K562 (cell line): ENCODE results near the gene CAMK2G. TPM values are rescaled to one million over a fixed set of nuclear protein-coding genes. Genes with fewer than 3 reads are reported as not detected.

Source experiments
- ATAC-seq: fragments of 200-7000 bp; cut with Tn5 transposase; 3 replicates; pipeline ENCODE4 v1.9.1; 2020; ENCODE audit warnings: moderate library complexity
- BruUV-seq: library from RNA; stranded (reverse); fragments of 400-500 nt; replicated peaks from 2 replicates; lab custom pipeline; 2021; lab: Mats Ljungman, UMichigan
- CTCF ChIA-PET: fragments of 300-600 bp; formaldehyde crosslinking; extraction: SDS; loops from one replicate; lab custom pipeline; 2021; ENCODE audit warnings: low intra/inter-chr PET ratio; lab: Yijun Ruan, JAX
- POLR2A ChIA-PET: fragments of 300-600, 350-650 bp; sonication (Branson Sonifier 250); formaldehyde crosslinking; extraction: SDS; loops from one replicate; lab custom pipeline; 2021; ENCODE audit warnings: antibody characterized with exemption, inconsistent platforms; lab: Yijun Ruan, JAX
- DNase-seq, 4 experiments: peaks; one replicate each; pipeline versions ENCODE4 v3.0.0 to v3.0.0-alpha.2; 2011 to 2018; ENCODE audit warnings: low spot score in 3 of 4, mixed read lengths in 3 of 4; ENCODE audit errors: extremely low read depth in 1 of 4
- FAIRE-seq: peaks from 2 replicates; lab custom pipeline; 2011; peaks lifted over from hg19 to GRCh38; lab: Jason Lieb, UNC
- H2AFZ ChIP-seq: 2 replicates; pipeline ENCODE4 v1.6.0; 2011; ENCODE audit warnings: low read depth, low read length, control low read depth, inconsistent platforms
- H3K27ac ChIP-seq: fragments of 200-600 bp; 3 replicates; pipeline ENCODE4 v1.8.0; 2011; ENCODE audit warnings: low read depth, mild to moderate bottlenecking, control low read depth, inconsistent platforms, low read length, moderate library complexity, mixed read lengths; ENCODE audit errors: extremely low read depth
- H3K27me3 ChIP-seq, 2 experiments: fragments of 300-600 bp in 1 of 2; 2 replicates in 1 of 2; 3 replicates in 1 of 2; pipeline versions ENCODE4 v1.6.0 to v1.8.0; 2011; ENCODE audit warnings: inconsistent platforms in 2 of 2, low read length in 2 of 2, mild to moderate bottlenecking in 1 of 2, mixed read lengths in 1 of 2, moderate library complexity in 1 of 2; ENCODE audit not compliant: control insufficient read depth in 2 of 2, insufficient read depth in 2 of 2
- H3K36me3 ChIP-seq: fragments of 300-600 bp; 3 replicates; pipeline ENCODE4 v1.8.0; 2011; ENCODE audit warnings: mild to moderate bottlenecking, low read length, inconsistent platforms; ENCODE audit not compliant: control insufficient read depth, insufficient read depth
- H3K4me1 ChIP-seq, 2 experiments: fragments of 200-600 bp in 1 of 2; replicated peaks in 1 of 2; 2 replicates in 1 of 2; 3 replicates in 1 of 2; pipeline versions ENCODE4 v1.5.1 to v1.8.0; 2011; ENCODE audit warnings: inconsistent platforms in 2 of 2, low read length in 2 of 2, mild to moderate bottlenecking in 1 of 2, mixed read lengths in 1 of 2, moderate library complexity in 1 of 2; ENCODE audit not compliant: control insufficient read depth in 2 of 2, insufficient read depth in 2 of 2
- H3K4me2 ChIP-seq: 2 replicates; pipeline ENCODE4 v1.6.1; 2011; ENCODE audit warnings: low read length, control low read depth, inconsistent platforms, mixed read lengths; ENCODE audit not compliant: insufficient read depth
- H3K4me3 ChIP-seq: fragments of 200-600 bp; sonication (generic), shearing (Covaris generic); 2 replicates; pipeline ENCODE4 v1.5.1; 2016; ENCODE audit warnings: control low read depth, inconsistent platforms
- H3K79me2 ChIP-seq: fragments of 200-600 bp; 3 replicates; pipeline ENCODE4 v1.8.0; 2011; ENCODE audit warnings: low read length, inconsistent platforms; ENCODE audit not compliant: control insufficient read depth, insufficient read depth
- H3K9ac ChIP-seq, 2 experiments: 2 replicates each; pipeline versions ENCODE4 v1.6.0 to v1.6.1; 2011; ENCODE audit warnings: low read depth in 2 of 2, low read length in 2 of 2, control low read depth in 1 of 2, inconsistent platforms in 1 of 2, mild to moderate bottlenecking in 1 of 2, mixed read lengths in 1 of 2; ENCODE audit not compliant: insufficient read depth in 1 of 2
- H3K9me1 ChIP-seq: one replicate; pipeline ENCODE4 v1.6.0; 2011; ENCODE audit warnings: inconsistent platforms, mild to moderate bottlenecking, low read length, moderate library complexity; ENCODE audit not compliant: control insufficient read depth, insufficient read depth
- H3K9me3 ChIP-seq: replicated peaks from 2 replicates; pipeline ENCODE4 v1.5.1; 2011; ENCODE audit warnings: low read depth, low read length, inconsistent platforms; ENCODE audit not compliant: control insufficient read depth, insufficient read depth
- H4K20me1 ChIP-seq: replicated peaks from 2 replicates; pipeline ENCODE4 v1.6.1; 2011; ENCODE audit warnings: low read length, inconsistent platforms, mixed read lengths; ENCODE audit not compliant: control insufficient read depth, insufficient read depth
- CBFB ChIP-seq: sonication (generic); formaldehyde crosslinking; IDR thresholded peaks from 2 replicates; pipeline ENCODE4 v1.4.0; 2020; ENCODE audit warnings: mild to moderate bottlenecking, missing genetic modification reagents
- DDX20 ChIP-seq: fragments of 450-650 bp; IDR thresholded peaks from 2 replicates; pipeline ENCODE4 v1.6.1; 2016; ENCODE audit warnings: missing genetic modification characterization, low read depth, mild to moderate bottlenecking, missing compliant biosample characterization, moderate library complexity
- SRF ChIP-seq, 2 experiments: fragments of 250-450, 450-650 bp in 1 of 2; sonication (Bioruptor Pico) in 1 of 2; sonication (generic) in 1 of 2; formaldehyde crosslinking; IDR thresholded peaks; 2 replicates each; pipeline versions ENCODE4 v1.5.0 to v1.5.1; 2020 to 2022; ENCODE audit warnings: mild to moderate bottlenecking in 1 of 2, missing genetic modification reagents in 1 of 2
- STAT6 ChIP-seq: sonication (generic); formaldehyde crosslinking; IDR thresholded peaks from 2 replicates; pipeline ENCODE4 v1.8.1; 2023; ENCODE audit warnings: mild to moderate bottlenecking, missing genetic modification reagents
- ZNF830 ChIP-seq: fragments of 250-450 bp; sonication (Bioruptor Pico); IDR thresholded peaks from 2 replicates; pipeline ENCODE4 v1.5.0; 2021; ENCODE audit warnings: mild to moderate bottlenecking
- WGBS: fragments of 100-300 bp; shearing (Covaris generic); methylation state at CpG from one replicate; pipeline ENCODE4 v1.1.6; 2016; ENCODE audit warnings: low coverage, mixed read lengths; ENCODE audit not compliant: insufficient coverage; ENCODE audit errors: missing lambda C conversion rate; 5-methylcytosine and 5-hydroxymethylcytosine counted together
- in situ Hi-C: fragments of 300-500 bp; cut with MboI; formaldehyde crosslinking; loops from 4 replicates; pipeline ENCODE4 v1.15.0; 2018; ENCODE audit warnings: inconsistent platforms, mixed read lengths
- intact Hi-C: fragments of 100-400 bp; cut with micrococcal nuclease; formaldehyde crosslinking; loops from 2 replicates; pipeline ENCODE4 v1.14.2; 2022
- polyA plus RNA-seq, 8 experiments: library from polyadenylated mRNA; depleted of rRNA in 4 of 8; stranded (reverse) in 5 of 8; unstranded in 3 of 8; fragments of >200 nt; fragmentation: Nextera tagmentation in 2 of 8; fragmentation: Illumina TruSeq in 1 of 8; extraction: Ambion mirVana in 2 of 8; extraction: Trizol in 1 of 8; gene quantifications; 2 replicates each; pipeline versions ENCODE4 v1.2.1 to v1.2.3, GENCODE V29; 2011 to 2014; ENCODE audit warnings: inconsistent platforms in 1 of 8, missing spikeins in 1 of 8
- total RNA-seq, 7 experiments: library from RNA; depleted of rRNA in 6 of 7; stranded (reverse); fragments of >200 nt in 6 of 7; fragmentation: Illumina TruSeq in 2 of 7; extraction: Trizol in 2 of 7; gene quantifications; 2 replicates each; pipeline versions ENCODE4 v1.2.1 to v1.2.3, GENCODE V29; 2011 to 2021; ENCODE audit warnings: low replicate concordance in 1 of 7

Gene CAMK2G
- total and polyA plus RNA-seq, 9 of the 15 experiments (the other 6 are each of a cell fraction or from before 2014, with no cell fraction given), result 9.0 to 37.9 (median 32.6) TPM

GRCh38 chr10:73856261-73856660 lies 18.1 kb downstream of the CAMK2G start:
- ChIA-PET POLR2A (interaction anchor here (0.7 to 1.0 kb wide), 4 partner anchors 10 to 23 kb away, joined by 3 read pairs; no protein-coding TSS in a partner anchor), CTCF (interaction anchor here (1.8 kb wide), 1 partner anchor 23 kb away, joined by 4 read pairs; no protein-coding TSS in a partner anchor)
- H3K79me2 ChIP-seq, result no peaks in the 10 kb centered on the region; the same call in 2 of the 3 replicates
- 0 out of 3 replicates have a peak overlapping the region, but pooled peaks have one; percentile 28 for H3K27ac ChIP-seq
- H3K27me3 ChIP-seq, result no peaks in the 10 kb centered on the region
- no peaks in the 10 kb centered on the region for H4K20me1 ChIP-seq
- intact Hi-C loops (no loop called here), in situ Hi-C loops (no loop called here)
- no peak overlapping the region for H3K4me3 ChIP-seq
- H3K4me2 ChIP-seq, result no peak overlapping the region
- FAIRE-seq, result no peak
- ATAC-seq, result no peak
- no peak overlapping the region for H2AFZ ChIP-seq
- peaks cover 0 to 16% of the 10 kb centered on the region in 2 experiments; a peak in 2 of 5 replicates for H3K4me1 ChIP-seq
- no peak for DNase-seq
- peak overlapping the region in 1 of 2 experiments; percentile 59; a peak in 1 of 4 replicates for H3K9ac ChIP-seq
- no peak for TF ChIP-seq ZNF830 (CRISPR knock-in tag)
- no peak for TF ChIP-seq SRF (CRISPR knock-in tag; IDR thresholded peaks at IDR 0.05)
- 0 out of 2 replicates have a peak, but pooled peaks have one; percentile 34 for TF ChIP-seq CBFB (CRISPR knock-in tag)
- TF ChIP-seq DDX20 (tag), result no peak
- H3K36me3 ChIP-seq, result peaks cover 75% of the 10 kb centered on the region
- BruUV-seq, result no TSS peak
- 76% methylated on average over 8 of the region's 8 CpGs for whole genome bisulfite sequencing
- H3K9me3 ChIP-seq, result no peaks in the 10 kb centered on the region
- H3K9me1 ChIP-seq, result peaks cover 3% of the 10 kb centered on the region

GRCh38 chr10:73855413-73855812 lies 18.9 kb downstream of the CAMK2G start:
- Histone ChIP-seq H3K36me3 (peaks cover 74% of the 10 kb centered on the region), H3K79me2 (no peaks in the 10 kb centered on the region; the same call in 2 of the 3 replicates), H3K9ac (no peak overlapping the region), H3K27me3 (no peaks in the 10 kb centered on the region), H3K4me1 (peaks cover 0 to 23% of the 10 kb centered on the region in 2 experiments; a peak in 3 of 5 replicates), H4K20me1 (no peaks in the 10 kb centered on the region), H3K9me1 (peaks cover 2% of the 10 kb centered on the region), H3K27ac (no peak overlapping the region)
- ChIA-PET POLR2A (interaction anchor here (0.8 to 1.1 kb wide), 3 partner anchors 9 to 18 kb away, joined by 3 read pairs; no protein-coding TSS in a partner anchor), CTCF (interaction anchor here (0.9 to 1.8 kb wide), 2 partner anchors 19 to 24 kb away, joined by 3 to 4 read pairs; partner anchors contain the start of gene CAMK2G)
- intact Hi-C loops, result no loop called here
- no peak for ATAC-seq
- 70% methylated on average over 4 of the region's 4 CpGs for WGBS
- no peak for TF ChIP-seq STAT6 (CRISPR knock-in tag)
- TF ChIP-seq, all 486 proteins: peak for 0
- Histone ChIP-seq H3K9me3 (no peaks in the 10 kb centered on the region), H3K4me2 (no peak overlapping the region), H3K4me3 (no peak overlapping the region), H2AFZ (no peak overlapping the region)
- DNase-seq (no peak), FAIRE-seq (no peak)
- no TSS peak for BruUV-seq
- in situ Hi-C loops, result no loop called here
